AG04450 (cell line): ENCODE measurements around the gene KLK14. TPM values are rescaled to one million over a fixed set of nuclear protein-coding genes. Genes with fewer than 3 reads are reported as not detected.

Source experiments
- CTCF ChIA-PET: fragments of 300-600, 350-600 bp; formaldehyde crosslinking; extraction: SDS; loops from one replicate; lab custom pipeline; 2022; ENCODE audit warnings: antibody characterized with exemption, inconsistent platforms; lab: Charles Lee
- POLR2A ChIA-PET: fragments of 350-600 bp; formaldehyde crosslinking; extraction: SDS; loops from one replicate; lab custom pipeline; 2021; ENCODE audit warnings: antibody characterized with exemption, inconsistent platforms; lab: Yijun Ruan, JAX
- DNase-seq: peaks from one replicate; pipeline ENCODE4 v3.0.0-alpha.2; 2011; ENCODE audit warnings: low read depth, low spot score
- H3K27ac ChIP-seq: one replicate; pipeline ENCODE4 v1.5.1; 2012; ENCODE audit warnings: low read depth, low read length, control low read depth
- H3K27me3 ChIP-seq: one replicate; pipeline ENCODE4 v1.6.0; 2012; ENCODE audit warnings: low read length; ENCODE audit not compliant: control insufficient read depth, insufficient read depth
- H3K4me3 ChIP-seq: 2 replicates; pipeline ENCODE4 v1.5.1; 2011; ENCODE audit warnings: mild to moderate bottlenecking, low read depth, low read length, control low read depth
- H3K9me3 ChIP-seq: 2 replicates; pipeline ENCODE4 v1.5.1; 2012; ENCODE audit warnings: low read length; ENCODE audit not compliant: control insufficient read depth, insufficient read depth
- polyA plus RNA-seq: library from polyadenylated mRNA; depleted of rRNA; stranded (reverse); fragments of >200 nt; gene quantifications from 2 replicates; pipeline ENCODE4 v1.2.3, GENCODE V29; 2011
- TF ChIP-seq, protein P1 (sequence below): IDR thresholded peaks from 2 replicates; pipeline ENCODE4 v1.5.1; 2011; ENCODE audit warnings: low read depth, low read length, control low read depth, inconsistent platforms

KLK14 gene
- polyA plus RNA-seq, 1 experiment = not detected

GRCh38 chr19:51083181-51083580 lies 494 bp upstream of the KLK14 start:
- no peak for DNase-seq
- no peak overlapping the region for H3K4me3 ChIP-seq
- peaks cover 10% of the 10 kb centered on the region; the same call in 1 of the 2 replicates for H3K9me3 ChIP-seq
- no peaks in the 10 kb centered on the region for H3K27me3 ChIP-seq
- H3K27ac ChIP-seq = no peak overlapping the region
- POLR2A ChIA-PET = no interaction called here
- TF ChIP-seq, protein P1, sequence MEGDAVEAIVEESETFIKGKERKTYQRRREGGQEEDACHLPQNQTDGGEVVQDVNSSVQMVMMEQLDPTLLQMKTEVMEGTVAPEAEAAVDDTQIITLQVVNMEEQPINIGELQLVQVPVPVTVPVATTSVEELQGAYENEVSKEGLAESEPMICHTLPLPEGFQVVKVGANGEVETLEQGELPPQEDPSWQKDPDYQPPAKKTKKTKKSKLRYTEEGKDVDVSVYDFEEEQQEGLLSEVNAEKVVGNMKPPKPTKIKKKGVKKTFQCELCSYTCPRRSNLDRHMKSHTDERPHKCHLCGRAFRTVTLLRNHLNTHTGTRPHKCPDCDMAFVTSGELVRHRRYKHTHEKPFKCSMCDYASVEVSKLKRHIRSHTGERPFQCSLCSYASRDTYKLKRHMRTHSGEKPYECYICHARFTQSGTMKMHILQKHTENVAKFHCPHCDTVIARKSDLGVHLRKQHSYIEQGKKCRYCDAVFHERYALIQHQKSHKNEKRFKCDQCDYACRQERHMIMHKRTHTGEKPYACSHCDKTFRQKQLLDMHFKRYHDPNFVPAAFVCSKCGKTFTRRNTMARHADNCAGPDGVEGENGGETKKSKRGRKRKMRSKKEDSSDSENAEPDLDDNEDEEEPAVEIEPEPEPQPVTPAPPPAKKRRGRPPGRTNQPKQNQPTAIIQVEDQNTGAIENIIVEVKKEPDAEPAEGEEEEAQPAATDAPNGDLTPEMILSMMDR = no peak
- CTCF ChIA-PET = no interaction called here

- Histone ChIP-seq H3K27me3 (no peaks in the 10 kb centered on the region), H3K9me3 (peaks cover 10% of the 10 kb centered on the region; the same call in 1 of the 2 replicates), H3K27ac (no peak overlapping the region), H3K4me3 (no peak overlapping the region)
- POLR2A ChIA-PET = no interaction called here
- CTCF ChIA-PET = no interaction called here
- DNase-seq = no peak
- TF ChIP-seq, protein P1 = no peak
Observed at GRCh38 chr19:51081476-51081875, 1.2 kb downstream of the KLK14 start.

- TF ChIP-seq, protein P1 = no peak
- H3K4me3 ChIP-seq = no peak overlapping the region
- peaks cover 10% of the 10 kb centered on the region; the same call in 1 of the 2 replicates for H3K9me3 ChIP-seq
- H3K27ac ChIP-seq = no peak overlapping the region
- POLR2A ChIA-PET = no interaction called here
- no peak for DNase-seq
- CTCF ChIA-PET = no interaction called here
- peaks cover 2% of the 10 kb centered on the region for H3K27me3 ChIP-seq
Observed at GRCh38 chr19:51079481-51080110, 3.1 kb downstream of the KLK14 start.

DNA sequence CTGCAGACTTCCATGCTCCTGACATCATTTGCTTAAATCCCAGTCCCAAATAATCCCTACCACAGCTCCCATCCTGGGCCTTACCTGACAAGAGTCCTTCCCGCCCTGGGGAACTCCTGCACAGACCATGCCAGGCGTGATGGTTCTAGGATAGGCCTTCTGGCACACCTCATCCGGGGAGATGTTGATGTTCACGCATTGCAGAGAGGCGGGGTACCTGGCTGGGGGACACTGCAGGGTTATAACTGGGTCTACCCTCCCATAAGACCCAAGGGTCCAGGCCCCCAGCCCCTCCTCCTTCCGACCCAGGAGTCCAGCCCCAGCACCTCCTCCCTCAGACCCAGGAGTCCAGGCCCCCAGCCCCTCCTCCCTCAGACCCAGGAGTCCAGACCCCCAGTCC lies 4.0 kb downstream of the KLK14 start:
- POLR2A ChIA-PET = no interaction called here
- peaks cover 2% of the 10 kb centered on the region for H3K27me3 ChIP-seq
- TF ChIP-seq, protein P1 = no peak
- no peak for DNase-seq
- no peak overlapping the region for H3K4me3 ChIP-seq
- CTCF ChIA-PET = interaction anchor here (0.6 kb wide), 1 partner anchor 538 kb away, joined by 3 read pairs; no protein-coding TSS in a partner anchor
- H3K27ac ChIP-seq = no peak overlapping the region
- H3K9me3 ChIP-seq = peaks cover 10% of the 10 kb centered on the region; the same call in 1 of the 2 replicates

- DNase-seq = no peak
- POLR2A ChIA-PET = no interaction called here
- H3K27ac ChIP-seq = no peak overlapping the region
- peaks cover 10% of the 10 kb centered on the region; the same call in 1 of the 2 replicates for H3K9me3 ChIP-seq
- no peak overlapping the region for H3K4me3 ChIP-seq
- TF ChIP-seq, protein P1 = no peak
- CTCF ChIA-PET = no interaction called here
- peaks cover 2% of the 10 kb centered on the region for H3K27me3 ChIP-seq
Observed at GRCh38 chr19:51078104-51078503, 4.6 kb downstream of the KLK14 start.
